HG02885 (cell line): ENCODE data around the gene SLAMF9.

Source experiments
- ATAC-seq: cut with Tn5 transposase; IDR thresholded peaks from one replicate; pipeline ENCODE4 v1.9.1; 2021; ENCODE audit warnings: mild to moderate bottlenecking; ENCODE audit not compliant: unreplicated experiment, poor library complexity

Gene SLAMF9

GRCh38 chr1:159953536-159954515, at the start of gene SLAMF9:
Gene SLAMF9, minus strand, starts transcription at chr1:159954237. Its CDS starts 100 bp downstream, at chr1:159954137.
- ATAC-seq: no peak

GRCh38 chr1:160001440-160001839, 47.4 kb upstream of the SLAMF9 start:
- ATAC-seq: no peak

- no peak for ATAC-seq
Measured at GRCh38 chr1:159999204-159999603, 45.2 kb upstream of the SLAMF9 start.

GRCh38 chr1:159996653-159997052, 42.6 kb upstream of the SLAMF9 start:
- ATAC-seq: no peak

GRCh38 chr1:159994896-159995295, 40.9 kb upstream of the SLAMF9 start:
- ATAC-seq: no peak

- no peak for ATAC-seq
Measured at GRCh38 chr1:159993911-159994310, 39.9 kb upstream of the SLAMF9 start.

- no peak for ATAC-seq
Measured at GRCh38 chr1:159992161-159992560, 38.1 kb upstream of the SLAMF9 start.

GRCh38 chr1:159991513-159991912, 37.5 kb upstream of the SLAMF9 start:
- no peak for ATAC-seq

GRCh38 chr1:159990005-159990404, 36.0 kb upstream of the SLAMF9 start:
- ATAC-seq: no peak

- no peak for ATAC-seq
Measured at GRCh38 chr1:159989581-159989980, 35.5 kb upstream of the SLAMF9 start.

- ATAC-seq: no peak
Measured at GRCh38 chr1:159988006-159988405, 34.0 kb upstream of the SLAMF9 start.

- ATAC-seq: no peak
Measured at GRCh38 chr1:159987186-159987585, 33.1 kb upstream of the SLAMF9 start.

GRCh38 chr1:159986531-159986930, 32.5 kb upstream of the SLAMF9 start:
- ATAC-seq: no peak

- no peak for ATAC-seq
Measured at GRCh38 chr1:159986093-159986492, 32.1 kb upstream of the SLAMF9 start.

GRCh38 chr1:159985473-159985872, 31.4 kb upstream of the SLAMF9 start:
- no peak for ATAC-seq

- no peak for ATAC-seq
Measured at GRCh38 chr1:159983681-159984080, 29.6 kb upstream of the SLAMF9 start.

- no peak for ATAC-seq
Measured at GRCh38 chr1:159982280-159982679, 28.2 kb upstream of the SLAMF9 start.

GRCh38 chr1:159981351-159982055, 27.5 kb upstream of the SLAMF9 start:
- ATAC-seq: no peak

GRCh38 chr1:159980786-159981185, 26.7 kb upstream of the SLAMF9 start:
- no peak for ATAC-seq

- ATAC-seq: no peak
Measured at GRCh38 chr1:159980076-159980475, 26.0 kb upstream of the SLAMF9 start.

- ATAC-seq: no peak
Measured at GRCh38 chr1:159979257-159979656, 25.2 kb upstream of the SLAMF9 start.

- no peak for ATAC-seq
Measured at GRCh38 chr1:159978107-159978398, 24.0 kb upstream of the SLAMF9 start.
